ENCODE data around the gene MPP7. TPM values are rescaled to one million over a fixed set of nuclear protein-coding genes. Genes with fewer than 3 reads are reported as not detected.

Gene MPP7
- 3.7 and 6.1 TPM in 2 replicates for polyA plus RNA-seq
- 10.2 and 13.5 TPM in 2 replicates for polyA minus RNA-seq

DNA sequence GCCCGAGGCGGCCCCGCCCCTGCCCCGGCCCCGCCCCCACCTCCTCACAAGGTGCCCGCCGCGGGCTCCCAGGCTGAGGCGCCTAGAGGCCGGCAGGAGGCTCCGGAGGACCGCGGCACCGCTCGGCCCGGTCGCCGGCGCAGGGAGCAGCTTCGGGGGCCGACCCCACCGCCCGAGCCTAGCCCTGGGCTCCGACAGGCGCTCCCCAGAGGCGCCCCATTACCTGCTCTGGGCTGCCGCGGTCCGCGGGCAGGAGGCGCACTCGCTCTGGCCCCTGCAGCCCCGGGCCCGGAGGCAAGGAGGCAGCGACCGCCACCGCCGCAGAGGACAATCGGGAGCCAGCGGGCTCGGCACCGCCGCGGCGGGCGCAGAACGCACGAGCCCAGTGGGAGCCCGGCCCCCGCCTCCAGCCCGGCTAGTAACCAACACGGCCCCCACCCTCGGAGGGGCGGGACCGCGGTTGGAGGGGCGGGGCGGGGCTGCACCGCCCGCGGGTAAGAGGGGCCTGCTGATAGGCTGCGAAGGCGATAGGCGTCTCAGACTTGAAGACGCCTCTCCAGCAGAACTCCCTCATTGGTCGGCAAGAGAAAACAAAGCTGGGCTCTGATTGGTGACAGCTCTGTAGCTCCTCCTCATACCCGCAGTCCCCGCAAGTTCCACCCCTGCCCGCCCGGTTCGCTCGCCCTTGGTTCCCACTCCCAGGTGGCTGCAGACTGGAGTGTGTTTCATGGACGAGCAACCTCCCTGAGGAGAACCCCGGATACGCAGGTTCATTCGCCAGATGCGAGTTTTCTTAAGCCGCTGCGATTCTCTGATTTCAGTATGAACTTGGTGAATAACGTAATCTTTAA, at the start of gene MPP7:
Gene MPP7, minus strand, starts transcription at position 427 of the 851 bp plus-strand sequence. CDS start 64,460 bp downstream, outside the sequence.
- peak; percentile 25 for TF ChIP-seq EP300 (conservative IDR thresholded peaks at IDR 0.05; ENCODE audit: poor library complexity, severe bottlenecking)
- TF ChIP-seq, protein P1, sequence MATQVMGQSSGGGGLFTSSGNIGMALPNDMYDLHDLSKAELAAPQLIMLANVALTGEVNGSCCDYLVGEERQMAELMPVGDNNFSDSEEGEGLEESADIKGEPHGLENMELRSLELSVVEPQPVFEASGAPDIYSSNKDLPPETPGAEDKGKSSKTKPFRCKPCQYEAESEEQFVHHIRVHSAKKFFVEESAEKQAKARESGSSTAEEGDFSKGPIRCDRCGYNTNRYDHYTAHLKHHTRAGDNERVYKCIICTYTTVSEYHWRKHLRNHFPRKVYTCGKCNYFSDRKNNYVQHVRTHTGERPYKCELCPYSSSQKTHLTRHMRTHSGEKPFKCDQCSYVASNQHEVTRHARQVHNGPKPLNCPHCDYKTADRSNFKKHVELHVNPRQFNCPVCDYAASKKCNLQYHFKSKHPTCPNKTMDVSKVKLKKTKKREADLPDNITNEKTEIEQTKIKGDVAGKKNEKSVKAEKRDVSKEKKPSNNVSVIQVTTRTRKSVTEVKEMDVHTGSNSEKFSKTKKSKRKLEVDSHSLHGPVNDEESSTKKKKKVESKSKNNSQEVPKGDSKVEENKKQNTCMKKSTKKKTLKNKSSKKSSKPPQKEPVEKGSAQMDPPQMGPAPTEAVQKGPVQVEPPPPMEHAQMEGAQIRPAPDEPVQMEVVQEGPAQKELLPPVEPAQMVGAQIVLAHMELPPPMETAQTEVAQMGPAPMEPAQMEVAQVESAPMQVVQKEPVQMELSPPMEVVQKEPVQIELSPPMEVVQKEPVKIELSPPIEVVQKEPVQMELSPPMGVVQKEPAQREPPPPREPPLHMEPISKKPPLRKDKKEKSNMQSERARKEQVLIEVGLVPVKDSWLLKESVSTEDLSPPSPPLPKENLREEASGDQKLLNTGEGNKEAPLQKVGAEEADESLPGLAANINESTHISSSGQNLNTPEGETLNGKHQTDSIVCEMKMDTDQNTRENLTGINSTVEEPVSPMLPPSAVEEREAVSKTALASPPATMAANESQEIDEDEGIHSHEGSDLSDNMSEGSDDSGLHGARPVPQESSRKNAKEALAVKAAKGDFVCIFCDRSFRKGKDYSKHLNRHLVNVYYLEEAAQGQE (IDR thresholded peaks at IDR 0.05; ENCODE audit: borderline replicate concordance), result peak; percentile 23
- TF ChIP-seq, protein P2, sequence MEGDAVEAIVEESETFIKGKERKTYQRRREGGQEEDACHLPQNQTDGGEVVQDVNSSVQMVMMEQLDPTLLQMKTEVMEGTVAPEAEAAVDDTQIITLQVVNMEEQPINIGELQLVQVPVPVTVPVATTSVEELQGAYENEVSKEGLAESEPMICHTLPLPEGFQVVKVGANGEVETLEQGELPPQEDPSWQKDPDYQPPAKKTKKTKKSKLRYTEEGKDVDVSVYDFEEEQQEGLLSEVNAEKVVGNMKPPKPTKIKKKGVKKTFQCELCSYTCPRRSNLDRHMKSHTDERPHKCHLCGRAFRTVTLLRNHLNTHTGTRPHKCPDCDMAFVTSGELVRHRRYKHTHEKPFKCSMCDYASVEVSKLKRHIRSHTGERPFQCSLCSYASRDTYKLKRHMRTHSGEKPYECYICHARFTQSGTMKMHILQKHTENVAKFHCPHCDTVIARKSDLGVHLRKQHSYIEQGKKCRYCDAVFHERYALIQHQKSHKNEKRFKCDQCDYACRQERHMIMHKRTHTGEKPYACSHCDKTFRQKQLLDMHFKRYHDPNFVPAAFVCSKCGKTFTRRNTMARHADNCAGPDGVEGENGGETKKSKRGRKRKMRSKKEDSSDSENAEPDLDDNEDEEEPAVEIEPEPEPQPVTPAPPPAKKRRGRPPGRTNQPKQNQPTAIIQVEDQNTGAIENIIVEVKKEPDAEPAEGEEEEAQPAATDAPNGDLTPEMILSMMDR (IDR thresholded peaks at IDR 0.05; ENCODE audit: poor library complexity, severe bottlenecking), result peak; percentile 69
- TF ChIP-seq MXI1 (conservative IDR thresholded peaks at IDR 0.05; ENCODE audit: poor library complexity, severe bottlenecking), result peak; percentile 67
- TF ChIP-seq POLR2AphosphoS5 (IDR thresholded peaks at IDR 0.05), result peak; percentile 62
- peak; percentile 23 for TF ChIP-seq RAD21 (conservative IDR thresholded peaks at IDR 0.05)
- TF ChIP-seq EZH2 (IDR thresholded peaks at IDR 0.05; ENCODE audit: borderline replicate concordance, insufficient read depth, low read length, poor library complexity, severe bottlenecking), result no peak
- peak; percentile 48 for TF ChIP-seq SMC3 (conservative IDR thresholded peaks at IDR 0.05; ENCODE audit: poor library complexity)
- no peak for TF ChIP-seq TAF1 (IDR thresholded peaks at IDR 0.05; ENCODE audit: low read depth)
- peak within 1 kb of the TSS; percentile 96 for H3K4me2 ChIP-seq (ENCODE audit: low read length)
- peak within 1 kb of the TSS; percentile 79 for H3K4me3 ChIP-seq (ENCODE audit: low read length)
- no peaks in the 10 kb centered on the region for H4K20me1 ChIP-seq (ENCODE audit: insufficient read depth)
- peaks cover 4% of the 10 kb centered on the region for H3K79me2 ChIP-seq (replicated peaks; ENCODE audit: insufficient read depth, low read length)
- peak within 1 kb of the TSS; percentile 56 for H3K27ac ChIP-seq (ENCODE audit: low read length)
- H3K9ac ChIP-seq (ENCODE audit: low read length), result peak within 1 kb of the TSS; percentile 77
- no peaks in the 10 kb centered on the region for H3F3A ChIP-seq (ENCODE audit: insufficient read depth, low read length, poor library complexity, severe bottlenecking)
- no peaks in the 10 kb centered on the region for H3K9me2 ChIP-seq (ENCODE audit: insufficient read depth, low read length)
- H3K27me3 ChIP-seq (ENCODE audit: insufficient read depth, low read depth, low read length), result peaks cover 23% of the 10 kb centered on the region
- H3K36me3 ChIP-seq (ENCODE audit: insufficient read depth, low read length), result no peaks in the 10 kb centered on the region
- no peaks in the 10 kb centered on the region for H3K9me3 ChIP-seq (ENCODE audit: low read length)
- peak within 1 kb of the TSS; percentile 42 for H2AFZ ChIP-seq (ENCODE audit: low read depth, low read length)

GRCh38 chr10:28349892-28350291, 47.0 kb upstream of the MPP7 start:
- no peaks in the 10 kb centered on the region for H3K36me3 ChIP-seq (ENCODE audit: insufficient read depth, low read length)

More at GRCh38 chr10:28349892-28350291, 47.0 kb upstream of the MPP7 start:
- no peaks in the 10 kb centered on the region for H3K9me2 ChIP-seq (ENCODE audit: insufficient read depth, low read length)
- H2AFZ ChIP-seq (ENCODE audit: low read depth, low read length), result no peak overlapping the region
- no peaks in the 10 kb centered on the region for H3K27me3 ChIP-seq (ENCODE audit: insufficient read depth, low read depth, low read length)
- no peak overlapping the region for H3K4me2 ChIP-seq (ENCODE audit: low read length)
- H3F3A ChIP-seq (ENCODE audit: insufficient read depth, low read length, poor library complexity, severe bottlenecking), result no peaks in the 10 kb centered on the region
- no peaks in the 10 kb centered on the region for H3K9me3 ChIP-seq (ENCODE audit: low read length)
- no peaks in the 10 kb centered on the region for H3K79me2 ChIP-seq (replicated peaks; ENCODE audit: insufficient read depth, low read length)
- H3K27ac ChIP-seq (ENCODE audit: low read length), result no peak overlapping the region
- no peak overlapping the region for H3K9ac ChIP-seq (ENCODE audit: low read length)
- TF ChIP-seq, protein P1 (IDR thresholded peaks at IDR 0.05; ENCODE audit: borderline replicate concordance), result no peak
- no peak for TF ChIP-seq EP300 (conservative IDR thresholded peaks at IDR 0.05; ENCODE audit: poor library complexity, severe bottlenecking)
- no peak for TF ChIP-seq MXI1 (conservative IDR thresholded peaks at IDR 0.05; ENCODE audit: poor library complexity, severe bottlenecking)
- TF ChIP-seq TAF1 (IDR thresholded peaks at IDR 0.05; ENCODE audit: low read depth), result no peak
- TF ChIP-seq, protein P2 (IDR thresholded peaks at IDR 0.05; ENCODE audit: poor library complexity, severe bottlenecking), result no peak
- no peak for TF ChIP-seq SMC3 (conservative IDR thresholded peaks at IDR 0.05; ENCODE audit: poor library complexity)
- no peak for TF ChIP-seq EZH2 (IDR thresholded peaks at IDR 0.05; ENCODE audit: borderline replicate concordance, insufficient read depth, low read length, poor library complexity, severe bottlenecking)
- no peak for TF ChIP-seq RAD21 (conservative IDR thresholded peaks at IDR 0.05)
- TF ChIP-seq POLR2AphosphoS5 (IDR thresholded peaks at IDR 0.05), result no peak
- no peaks in the 10 kb centered on the region for H4K20me1 ChIP-seq (ENCODE audit: insufficient read depth)
- no peak overlapping the region for H3K4me3 ChIP-seq (ENCODE audit: low read length)
